CD4-positive, alpha-beta T cell treated with Interleukin-10 for 1 hour (primary cell): ENCODE measurements around the gene PBXIP1.
"Not testable (repeated sequence)": the region's sequence is repeated elsewhere in the genome, so short reads cannot be mapped to it uniquely, and the experiment has no call there.

ENCODE experiments used
- DNase-seq: peaks from one replicate; pipeline ENCODE4 v3.0.0-alpha.2; 2020

Gene PBXIP1, protein sequence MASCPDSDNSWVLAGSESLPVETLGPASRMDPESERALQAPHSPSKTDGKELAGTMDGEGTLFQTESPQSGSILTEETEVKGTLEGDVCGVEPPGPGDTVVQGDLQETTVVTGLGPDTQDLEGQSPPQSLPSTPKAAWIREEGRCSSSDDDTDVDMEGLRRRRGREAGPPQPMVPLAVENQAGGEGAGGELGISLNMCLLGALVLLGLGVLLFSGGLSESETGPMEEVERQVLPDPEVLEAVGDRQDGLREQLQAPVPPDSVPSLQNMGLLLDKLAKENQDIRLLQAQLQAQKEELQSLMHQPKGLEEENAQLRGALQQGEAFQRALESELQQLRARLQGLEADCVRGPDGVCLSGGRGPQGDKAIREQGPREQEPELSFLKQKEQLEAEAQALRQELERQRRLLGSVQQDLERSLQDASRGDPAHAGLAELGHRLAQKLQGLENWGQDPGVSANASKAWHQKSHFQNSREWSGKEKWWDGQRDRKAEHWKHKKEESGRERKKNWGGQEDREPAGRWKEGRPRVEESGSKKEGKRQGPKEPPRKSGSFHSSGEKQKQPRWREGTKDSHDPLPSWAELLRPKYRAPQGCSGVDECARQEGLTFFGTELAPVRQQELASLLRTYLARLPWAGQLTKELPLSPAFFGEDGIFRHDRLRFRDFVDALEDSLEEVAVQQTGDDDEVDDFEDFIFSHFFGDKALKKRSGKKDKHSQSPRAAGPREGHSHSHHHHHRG

DNA sequence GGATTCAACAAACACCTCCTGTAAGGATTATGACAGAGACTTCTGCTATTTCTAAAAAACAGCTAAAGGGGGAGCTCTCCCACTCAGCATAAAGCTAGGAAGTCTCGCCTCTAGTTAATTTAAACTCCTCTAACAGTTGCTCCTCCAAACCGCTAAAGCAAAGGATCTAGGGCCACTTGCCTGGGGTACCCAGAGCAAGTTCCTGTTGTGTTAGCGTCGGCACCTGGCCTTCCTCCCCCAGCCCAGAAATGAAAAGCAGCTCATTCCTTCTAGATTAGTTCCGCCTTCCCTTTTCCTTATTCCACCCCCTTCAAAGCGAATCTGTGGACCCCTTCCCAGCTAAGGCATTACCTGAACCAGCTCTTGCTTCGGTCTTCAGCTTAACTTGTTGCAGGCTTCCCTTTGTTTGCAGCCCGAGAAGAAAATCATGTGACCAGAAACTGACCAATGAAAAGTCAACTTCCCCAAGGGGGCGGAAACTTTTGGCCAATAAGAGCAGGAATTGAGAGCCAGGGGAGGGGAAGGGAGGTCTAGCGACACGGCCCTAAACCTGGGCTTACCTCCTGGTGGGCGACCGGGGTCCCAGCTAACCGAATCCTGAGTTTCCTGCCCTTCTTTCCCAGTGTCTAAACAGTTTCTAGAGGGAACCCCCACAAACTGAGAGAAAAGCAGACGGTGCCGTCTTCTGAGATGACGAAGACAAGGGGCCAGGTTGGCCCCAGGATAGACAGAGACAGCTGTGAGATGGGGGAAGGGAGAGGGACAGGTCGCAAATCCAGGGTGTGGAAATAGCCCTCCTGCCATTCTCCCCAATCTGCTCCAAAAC is at the start of gene PBXIP1:
PBXIP1 (minus strand) TSS at position 382 of the 826 bp plus-strand sequence. CDS start 2,378 bp downstream, outside the sequence.
- peak; percentile 97 for DNase-seq

DNA sequence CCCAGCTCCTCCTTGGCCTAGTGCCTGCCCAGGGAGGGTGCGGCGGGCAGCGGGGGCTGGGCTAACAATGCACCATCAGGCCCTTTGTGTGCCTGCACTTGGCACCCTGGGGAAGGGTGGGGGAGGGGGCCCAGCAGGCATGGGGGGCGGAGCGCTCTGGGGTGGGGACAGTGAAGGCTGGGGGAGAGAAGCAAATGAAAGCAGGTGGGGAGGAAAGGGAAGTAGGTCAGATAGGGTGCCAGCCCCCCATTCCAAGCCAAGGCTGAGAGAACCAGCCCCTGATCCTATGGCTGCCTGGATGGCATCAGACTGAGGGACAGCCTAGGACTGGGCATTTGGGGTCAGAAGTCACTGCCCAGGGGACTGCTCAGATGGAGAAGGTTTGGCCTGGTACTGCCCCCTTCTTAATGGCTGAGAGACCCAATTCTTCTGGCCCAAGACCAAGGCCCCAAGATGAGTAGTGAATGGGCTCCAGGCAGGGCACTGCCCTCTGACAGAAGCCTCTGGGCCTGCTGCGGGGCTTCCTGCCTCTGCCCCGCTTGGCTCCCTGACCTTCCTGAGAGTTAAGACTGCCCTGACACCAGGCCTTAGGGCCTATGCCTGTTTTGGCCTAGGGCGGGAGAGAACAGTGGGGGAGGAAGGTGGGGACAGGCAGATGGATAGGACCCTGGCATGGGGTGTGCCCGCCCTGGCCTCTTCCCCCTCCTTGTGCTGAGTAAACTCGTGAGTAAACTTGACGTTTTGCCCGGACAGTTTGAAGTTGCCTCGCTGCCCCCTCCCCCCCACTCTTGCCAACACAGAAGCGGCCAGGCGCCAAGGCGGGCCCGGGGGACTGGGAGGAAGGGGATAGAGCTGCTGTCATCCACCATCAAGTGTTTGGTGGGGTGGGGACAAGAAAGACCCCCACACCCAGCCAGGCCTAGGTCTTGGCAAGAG is 49.4 kb upstream of the PBXIP1 start:
- DNase-seq, result peak; percentile 57

- no peak for DNase-seq
Observed at GRCh38 chr1:155004352-155005075, 48.6 kb upstream of the PBXIP1 start.

- no peak for DNase-seq
Observed at GRCh38 chr1:155003766-155004351, 48.0 kb upstream of the PBXIP1 start.

GRCh38 chr1:155003227-155003765 is 47.4 kb upstream of the PBXIP1 start:
- no peak for DNase-seq

- DNase-seq, result no peak
Observed at GRCh38 chr1:155002464-155003226, 46.7 kb upstream of the PBXIP1 start, which contains the start of gene ZBTB7B. TSS of gene ZBTB7B (plus strand) at chr1:155002802. CDS start at chr1:155014661, 11,859 bp downstream.

DNA sequence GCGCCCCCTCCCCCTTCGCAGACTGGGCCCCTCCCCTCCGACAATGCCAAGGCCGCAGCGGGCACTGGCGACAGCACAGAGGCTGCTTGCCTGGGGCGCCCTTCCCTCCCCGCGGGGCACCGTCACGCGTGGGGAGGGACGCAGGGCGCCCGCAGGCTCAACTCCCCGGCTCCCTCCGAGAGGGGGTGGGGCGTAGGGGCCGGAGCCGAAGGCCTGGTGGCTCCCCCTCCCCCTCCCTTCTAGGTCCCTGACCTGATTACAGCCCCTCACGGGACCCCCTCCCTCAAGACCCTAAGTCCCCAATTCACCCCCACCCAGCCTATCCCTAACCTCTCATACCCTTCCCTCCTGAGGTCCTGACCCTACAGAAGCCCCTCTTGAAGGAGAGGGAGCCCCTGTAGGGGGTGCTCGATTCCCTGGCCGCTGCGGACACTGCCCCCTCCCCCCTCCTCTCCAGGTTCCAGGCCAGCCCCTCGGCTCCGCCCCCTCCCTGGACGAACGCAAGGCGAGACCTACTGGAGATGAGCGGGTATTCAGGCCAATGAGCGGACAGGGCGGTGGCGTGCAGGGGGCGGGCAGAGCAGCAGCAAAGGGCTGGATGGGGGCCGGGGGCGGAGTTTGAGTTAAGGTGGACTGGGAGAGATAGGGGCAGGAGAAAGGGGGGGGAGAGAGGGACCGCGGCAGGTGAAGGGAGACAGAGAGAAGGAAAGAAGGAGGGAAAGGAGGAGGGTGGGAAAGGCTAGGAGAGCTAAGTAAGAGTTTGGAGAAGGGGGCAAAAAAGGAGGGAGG is 46.0 kb upstream of the PBXIP1 start:
- DNase-seq, result peak; percentile 98

- no peak for DNase-seq
Observed at GRCh38 chr1:155001425-155001674, 45.5 kb upstream of the PBXIP1 start.

- DNase-seq, result peak; percentile 82
Observed at GRCh38 chr1:155000726-155001424, 45.0 kb upstream of the PBXIP1 start.

- no peak for DNase-seq
Observed at GRCh38 chr1:155000411-155000725, 44.5 kb upstream of the PBXIP1 start.

- peak; percentile 53 for DNase-seq
Observed at GRCh38 chr1:154999571-155000410, 43.9 kb upstream of the PBXIP1 start.

DNA sequence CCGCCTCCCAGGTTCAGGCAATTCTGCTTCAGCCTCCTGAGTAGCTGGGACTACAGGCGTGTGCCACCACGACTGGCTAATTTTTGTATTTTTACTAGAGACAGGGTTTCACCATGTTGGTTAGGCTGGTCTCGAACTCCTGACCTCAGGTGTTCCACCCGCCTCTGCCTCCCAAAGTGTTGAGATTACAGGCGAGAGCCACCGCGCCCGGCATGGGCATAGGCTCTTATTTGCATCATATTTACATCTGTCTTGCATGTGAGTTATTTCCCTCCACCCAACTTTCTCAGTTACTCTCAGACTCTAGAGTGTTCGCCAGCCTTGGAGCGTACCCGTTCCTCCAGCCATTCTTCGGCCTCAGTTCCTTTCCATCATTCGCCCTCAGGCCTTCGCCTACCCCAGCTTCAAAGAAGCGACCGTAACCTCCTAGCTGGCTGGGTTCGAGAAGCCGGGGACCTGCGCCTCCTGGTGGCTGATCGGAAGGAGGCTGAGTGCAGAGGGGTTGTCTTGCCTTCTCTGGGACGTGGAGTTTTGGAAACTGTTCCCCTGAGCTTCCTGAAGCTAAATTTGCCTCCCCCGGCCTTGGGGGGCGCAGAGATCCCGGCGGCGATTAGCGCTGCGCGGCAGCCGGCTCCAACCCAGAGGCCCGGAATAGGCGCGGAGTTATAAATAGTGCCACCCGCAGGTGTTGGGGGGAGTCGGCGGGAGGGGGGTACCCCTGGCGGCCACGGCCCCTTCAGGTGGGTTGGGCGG is 43.1 kb upstream of the PBXIP1 start:
- DNase-seq, result peak; percentile 78

DNA sequence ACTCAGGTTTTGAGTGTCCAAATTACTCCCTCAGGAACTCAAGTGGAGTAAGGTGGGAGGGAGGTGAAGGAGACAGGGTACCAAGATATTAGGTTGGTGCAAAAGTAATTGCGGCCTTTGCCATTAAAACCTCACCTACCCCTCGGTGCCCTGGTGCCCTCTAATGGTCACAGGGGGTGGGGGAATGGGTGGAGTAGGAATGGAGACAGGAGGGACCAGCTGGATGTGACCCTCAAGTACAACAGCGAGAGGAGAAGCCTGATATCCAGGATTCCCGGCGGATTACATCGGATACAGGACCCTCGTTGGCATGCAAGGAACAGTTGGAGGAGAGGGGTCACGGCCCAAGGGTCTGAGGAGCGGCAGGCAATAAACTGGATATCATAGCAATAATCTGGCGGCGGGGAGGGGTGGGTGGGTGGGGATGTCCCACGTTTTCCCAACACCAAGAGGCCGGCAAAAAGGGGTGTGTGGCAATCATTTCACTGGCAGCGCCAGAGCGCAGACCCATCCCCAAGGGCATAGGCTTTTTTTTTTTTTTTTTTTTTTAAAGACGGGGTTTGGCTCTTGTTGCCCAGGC is 42.4 kb upstream of the PBXIP1 start:
- DNase-seq, result no peak

DNA sequence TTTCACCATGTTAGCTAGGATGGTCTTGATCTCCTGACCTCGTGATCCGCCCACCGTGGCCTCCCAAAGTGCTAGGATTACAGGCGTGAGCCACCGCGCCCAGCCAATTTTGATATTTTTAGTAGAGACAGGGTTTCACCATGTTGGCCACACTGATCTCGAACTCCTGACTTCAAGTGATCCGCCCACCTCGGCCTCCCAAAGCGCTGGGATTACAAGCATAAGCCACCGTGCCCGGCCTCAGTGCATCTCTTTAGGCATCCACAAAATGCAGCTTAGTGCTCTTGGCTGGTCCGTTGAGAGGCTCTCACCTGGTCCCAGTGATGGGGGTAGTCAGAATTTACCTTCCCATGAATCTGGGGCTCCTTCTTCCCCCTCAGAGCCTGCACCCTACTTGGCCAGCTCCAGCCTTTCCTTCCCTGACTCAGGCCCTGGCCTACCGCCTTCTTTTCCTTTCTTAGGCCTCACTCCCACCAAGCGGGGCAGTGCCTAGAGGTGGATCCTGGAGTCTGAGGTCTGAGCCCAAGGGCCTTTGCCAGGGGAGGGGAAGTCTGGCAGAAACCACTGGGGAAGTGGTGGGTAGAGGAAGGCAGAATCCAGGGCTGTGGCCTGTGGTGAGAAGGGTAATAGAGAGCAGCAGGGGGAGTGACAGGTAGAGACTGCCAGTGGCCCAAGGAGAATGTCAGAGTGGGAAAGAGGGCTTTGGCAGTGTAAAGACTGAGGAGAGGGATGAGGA is 41.2 kb upstream of the PBXIP1 start:
- DNase-seq, result no peak

DNA sequence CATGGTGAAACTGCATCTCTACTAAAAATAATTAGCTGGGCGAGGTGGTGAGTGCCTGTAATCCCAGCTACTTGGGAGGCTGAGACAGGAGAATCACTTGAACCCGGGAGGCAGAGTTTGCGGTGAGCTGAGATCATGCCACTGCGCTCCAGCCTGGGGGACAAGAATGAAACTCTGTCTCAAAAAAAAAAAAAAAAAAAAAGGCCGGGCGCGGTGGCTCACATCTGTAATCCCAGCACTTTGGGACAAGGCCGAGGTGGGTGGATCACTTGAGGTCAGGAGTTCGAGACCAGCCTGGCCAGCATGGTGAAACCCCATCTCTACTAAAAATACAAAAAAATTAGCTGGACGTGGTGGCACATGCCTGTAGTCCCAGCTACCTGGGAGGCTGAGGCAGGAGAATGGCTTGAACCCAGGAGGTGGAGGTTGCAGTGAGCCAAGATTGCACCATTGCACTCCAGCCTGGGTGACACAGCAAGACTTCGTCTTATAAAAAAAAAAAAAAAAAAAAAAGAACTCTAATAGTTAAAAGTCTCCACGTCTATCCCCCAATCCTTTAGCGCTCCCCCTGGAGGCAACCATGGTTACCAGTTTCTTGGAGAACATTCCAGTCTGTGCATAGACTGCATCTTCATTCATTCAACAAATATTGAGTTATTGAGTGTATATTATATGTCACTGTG is 39.5 kb upstream of the PBXIP1 start:
- not testable (repeated sequence) for DNase-seq
